Caco-2 (cell line): ENCODE results near the gene MAPK8IP3. TPM values are rescaled to one million over a fixed set of nuclear protein-coding genes. Genes with fewer than 3 reads are reported as not detected.
A peak's percentile ranks its signal among the peaks of the same experiment; 100 is the strongest.

Experiments used
- BruUV-seq: library from RNA; stranded (reverse); fragments of 400-500 nt; replicated peaks from 2 replicates; lab custom pipeline; 2021; lab: Mats Ljungman, UMichigan
- CTCF ChIA-PET: fragments of 300-600 bp; sonication (Branson Sonifier 250); formaldehyde crosslinking; loops from one replicate; lab custom pipeline; 2022; ENCODE audit warnings: antibody characterized with exemption; lab: Charles Lee
- POLR2A ChIA-PET: fragments of 300-600 bp; sonication (Branson Sonifier 250); formaldehyde crosslinking; loops from one replicate; lab custom pipeline; 2022; ENCODE audit warnings: antibody characterized with exemption; lab: Charles Lee
- DNase-seq, 2 experiments: peaks; one replicate each; pipeline versions ENCODE4 v3.0.0 to v3.0.0-alpha.2; 2020 to 2022
- H3K27me3 ChIP-seq: replicated peaks from 2 replicates; pipeline ENCODE4 v1.6.0; 2011; ENCODE audit warnings: low read length; ENCODE audit not compliant: control insufficient read depth, insufficient read depth
- H3K36me3 ChIP-seq: 2 replicates; pipeline ENCODE4 v1.5.1; 2011; ENCODE audit warnings: low read length; ENCODE audit not compliant: control insufficient read depth, insufficient read depth
- H3K4me1 ChIP-seq: fragments of 250-450 bp; sonication (Bioruptor Pico); 2 replicates; pipeline ENCODE4 v1.5.1; 2020; ENCODE audit warnings: mild to moderate bottlenecking
- H3K4me3 ChIP-seq: 2 replicates; pipeline ENCODE4 v1.5.1; 2011; ENCODE audit warnings: low read depth, mild to moderate bottlenecking, control low read depth, low read length
- H3K9me3 ChIP-seq: fragments of 250-450 bp; sonication (Bioruptor Pico); 2 replicates; pipeline ENCODE4 v1.5.1; 2020; ENCODE audit warnings: mild to moderate bottlenecking, moderate library complexity
- H3K27ac Mint-ChIP-seq: one replicate; pipeline ENCODE4 v1.8.0; 2022; ENCODE audit warnings: mixed read lengths; ENCODE audit not compliant: unreplicated experiment
- H3K27me3 Mint-ChIP-seq: one replicate; pipeline ENCODE4 v1.8.0; 2022; ENCODE audit warnings: mixed read lengths; ENCODE audit not compliant: insufficient read depth, unreplicated experiment
- H3K36me3 Mint-ChIP-seq: one replicate; pipeline ENCODE4 v1.8.0; 2022; ENCODE audit warnings: mild to moderate bottlenecking, mixed read lengths; ENCODE audit not compliant: insufficient read depth, unreplicated experiment
- H3K4me1 Mint-ChIP-seq: one replicate; pipeline ENCODE4 v1.8.0; 2022; ENCODE audit warnings: low read depth, mixed read lengths; ENCODE audit not compliant: unreplicated experiment
- H3K4me3 Mint-ChIP-seq: one replicate; pipeline ENCODE4 v1.8.0; 2022; ENCODE audit warnings: mild to moderate bottlenecking, moderate library complexity, mixed read lengths; ENCODE audit not compliant: unreplicated experiment
- H3K9me3 Mint-ChIP-seq: one replicate; pipeline ENCODE4 v1.8.0; 2022; ENCODE audit warnings: mixed read lengths; ENCODE audit not compliant: unreplicated experiment
- intact Hi-C: fragments of 100-400 bp; cut with micrococcal nuclease; formaldehyde crosslinking; loops from one replicate; pipeline ENCODE4 v1.10.0; 2022; ENCODE audit not compliant: unreplicated experiment
- total RNA-seq: library from RNA; stranded (reverse); gene quantifications from 2 replicates; pipeline ENCODE4 v1.2.3, GENCODE V29; 2022
- TF ChIP-seq, protein P1 (sequence below), 2 experiments: fragments of 200-600 bp in 1 of 2; IDR thresholded peaks; 1 replicate in 1 of 2; 2 replicates in 1 of 2; pipeline versions ENCODE4 v1.5.1 to v1.8.0; 2011 to 2022; ENCODE audit warnings: antibody characterized with exemption in 1 of 2, control low read depth in 1 of 2, inconsistent platforms in 1 of 2, low read depth in 1 of 2, low read length in 1 of 2, mild to moderate bottlenecking in 1 of 2, moderate library complexity in 1 of 2; ENCODE audit not compliant: insufficient read depth in 1 of 2, severe bottlenecking in 1 of 2, unreplicated experiment in 1 of 2

The MAPK8IP3 gene
- total RNA-seq, 1 experiment from 2014 or later, result 60.5 TPM

DNA sequence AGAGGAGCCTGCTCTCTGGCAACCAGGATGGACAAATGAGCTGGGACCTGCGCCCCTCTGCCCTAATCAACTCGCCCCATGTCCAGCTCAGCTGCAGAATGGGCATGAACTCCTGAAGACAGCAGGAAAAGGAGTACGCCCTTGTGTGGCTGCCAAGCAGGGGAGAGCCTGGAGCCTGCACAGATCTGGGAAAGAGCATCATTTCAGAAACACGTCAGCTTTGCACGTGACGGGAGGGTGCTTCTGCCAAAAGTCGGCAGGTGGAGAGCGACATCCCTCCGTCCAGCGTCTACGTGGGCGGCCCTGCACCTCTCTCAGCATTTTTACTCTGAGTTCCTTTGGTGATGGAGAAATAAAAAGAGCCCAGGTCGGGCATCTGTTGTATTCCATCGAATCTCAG is 46.9 kb downstream of the MAPK8IP3 start:
- Mint-ChIP-seq H3K9me3 (no peaks in the 10 kb centered on the region), H3K36me3 (peaks cover 28% of the 10 kb centered on the region), H3K27ac (no peak overlapping the region), H3K27me3 (no peaks in the 10 kb centered on the region), H3K4me1 (peaks cover 6% of the 10 kb centered on the region), H3K4me3 (no peak overlapping the region)
- H3K27me3 ChIP-seq, result no peaks in the 10 kb centered on the region
- POLR2A ChIA-PET, result no interaction called here
- no peaks in the 10 kb centered on the region for H3K36me3 ChIP-seq
- no peak for DNase-seq
- BruUV-seq, result no TSS peak
- H3K4me3 ChIP-seq, result no peak overlapping the region
- no peaks in the 10 kb centered on the region for H3K9me3 ChIP-seq
- H3K4me1 ChIP-seq, result peaks cover 10% of the 10 kb centered on the region
- TF ChIP-seq, protein P1, sequence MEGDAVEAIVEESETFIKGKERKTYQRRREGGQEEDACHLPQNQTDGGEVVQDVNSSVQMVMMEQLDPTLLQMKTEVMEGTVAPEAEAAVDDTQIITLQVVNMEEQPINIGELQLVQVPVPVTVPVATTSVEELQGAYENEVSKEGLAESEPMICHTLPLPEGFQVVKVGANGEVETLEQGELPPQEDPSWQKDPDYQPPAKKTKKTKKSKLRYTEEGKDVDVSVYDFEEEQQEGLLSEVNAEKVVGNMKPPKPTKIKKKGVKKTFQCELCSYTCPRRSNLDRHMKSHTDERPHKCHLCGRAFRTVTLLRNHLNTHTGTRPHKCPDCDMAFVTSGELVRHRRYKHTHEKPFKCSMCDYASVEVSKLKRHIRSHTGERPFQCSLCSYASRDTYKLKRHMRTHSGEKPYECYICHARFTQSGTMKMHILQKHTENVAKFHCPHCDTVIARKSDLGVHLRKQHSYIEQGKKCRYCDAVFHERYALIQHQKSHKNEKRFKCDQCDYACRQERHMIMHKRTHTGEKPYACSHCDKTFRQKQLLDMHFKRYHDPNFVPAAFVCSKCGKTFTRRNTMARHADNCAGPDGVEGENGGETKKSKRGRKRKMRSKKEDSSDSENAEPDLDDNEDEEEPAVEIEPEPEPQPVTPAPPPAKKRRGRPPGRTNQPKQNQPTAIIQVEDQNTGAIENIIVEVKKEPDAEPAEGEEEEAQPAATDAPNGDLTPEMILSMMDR (IDR thresholded peaks at IDR 0.05; ENCODE audit: insufficient read depth in 1 of 2, low read depth in 1 of 2, low read length in 1 of 2, severe bottlenecking in 1 of 2, unreplicated experiment in 1 of 2), result no peak
- intact Hi-C loops, result no loop called here
- CTCF ChIA-PET, result interaction anchor here (0.7 kb wide), 1 partner anchor 62 kb away, joined by 4 read pairs; no protein-coding TSS in a partner anchor

DNA sequence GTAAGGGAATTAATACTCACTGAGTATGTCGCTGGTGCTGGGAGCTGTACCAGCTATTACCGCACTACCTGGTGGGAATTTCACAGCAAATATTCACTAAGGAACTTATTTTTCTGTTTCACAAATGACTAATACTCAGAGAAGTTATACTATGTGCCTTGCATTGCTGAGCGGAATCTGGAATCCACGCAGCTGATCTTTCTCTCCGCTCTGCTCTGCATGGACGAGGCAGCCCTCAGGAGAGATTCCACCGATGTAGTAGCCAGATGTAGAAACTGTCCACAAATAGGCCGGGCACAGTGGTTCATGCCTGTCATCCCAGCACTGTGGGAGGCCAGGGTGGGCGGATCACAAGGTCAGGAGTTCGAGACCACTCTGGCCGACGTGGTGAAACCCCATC is 48.2 kb downstream of the MAPK8IP3 start:
- ChIA-PET CTCF (no interaction called here), POLR2A (no interaction called here)
- H3K27me3 Mint-ChIP-seq, result no peaks in the 10 kb centered on the region

DNA sequence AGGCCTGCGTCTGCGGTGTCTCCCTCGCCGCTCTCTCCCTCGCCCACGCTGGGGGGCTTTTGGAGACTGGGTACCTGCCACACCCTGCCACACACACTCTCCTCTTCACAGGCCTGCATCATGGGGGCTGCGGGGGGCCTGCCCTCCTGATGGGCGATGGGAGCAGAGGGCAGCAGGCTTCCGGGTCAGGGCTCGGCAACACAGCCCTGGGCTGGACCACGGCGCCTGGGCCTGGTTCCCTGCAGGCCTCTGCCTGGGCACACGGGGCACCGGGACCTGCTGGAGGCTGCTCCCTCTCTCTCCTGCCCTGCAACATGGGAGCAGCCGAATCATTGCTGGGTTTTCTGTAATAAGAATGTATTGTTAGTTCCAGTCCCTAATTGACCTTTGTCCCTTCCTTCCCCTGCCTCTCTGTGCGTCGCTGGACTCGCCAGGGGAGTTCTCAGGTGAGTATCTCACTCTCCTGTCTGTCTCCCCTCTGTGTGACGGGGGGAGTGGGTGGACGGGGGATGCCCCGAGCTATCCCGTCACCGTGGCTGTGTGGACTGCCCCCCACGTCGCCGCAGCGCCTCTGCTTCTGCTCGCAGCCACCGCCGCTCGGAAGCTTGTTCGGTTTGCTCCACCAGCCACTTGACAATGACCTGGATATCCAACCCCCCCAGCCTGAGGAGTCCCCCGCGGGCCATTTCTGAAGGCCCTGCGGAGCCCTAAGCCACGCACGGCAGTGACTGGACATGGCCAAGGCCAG is 51.9 kb downstream of the MAPK8IP3 start:
- no TSS peak for BruUV-seq
- no peak overlapping the region for H3K4me3 Mint-ChIP-seq
- TF ChIP-seq, protein P1 (IDR thresholded peaks at IDR 0.05; ENCODE audit: insufficient read depth in 1 of 2, low read depth in 1 of 2, low read length in 1 of 2, severe bottlenecking in 1 of 2, unreplicated experiment in 1 of 2), result no peak
- peaks cover 7% of the 10 kb centered on the region for H3K4me1 Mint-ChIP-seq
- POLR2A ChIA-PET, result no interaction called here
- H3K27me3 ChIP-seq, result no peaks in the 10 kb centered on the region
- no peaks in the 10 kb centered on the region for H3K27me3 Mint-ChIP-seq
- H3K36me3 Mint-ChIP-seq, result peaks cover 33% of the 10 kb centered on the region
- intact Hi-C loops, result no loop called here
- no peaks in the 10 kb centered on the region for H3K36me3 ChIP-seq
- no peak overlapping the region for H3K4me3 ChIP-seq
- H3K27ac Mint-ChIP-seq, result peak overlapping the region; percentile 77
- H3K4me1 ChIP-seq, result peaks cover 16% of the 10 kb centered on the region
- no peaks in the 10 kb centered on the region for H3K9me3 ChIP-seq
- H3K9me3 Mint-ChIP-seq, result no peaks in the 10 kb centered on the region
- CTCF ChIA-PET, result no interaction called here
- peak in 1 of 2 experiments; percentile 53 for DNase-seq

More for the DNA sequence above, 48.2 kb downstream of the MAPK8IP3 start:
- H3K36me3 ChIP-seq, result no peaks in the 10 kb centered on the region
- H3K4me3 Mint-ChIP-seq, result no peak overlapping the region
- TF ChIP-seq, protein P1 (IDR thresholded peaks at IDR 0.05; ENCODE audit: insufficient read depth in 1 of 2, low read depth in 1 of 2, low read length in 1 of 2, severe bottlenecking in 1 of 2, unreplicated experiment in 1 of 2), result no peak
- H3K27ac Mint-ChIP-seq, result no peak overlapping the region
- no TSS peak for BruUV-seq
- H3K9me3 Mint-ChIP-seq, result no peaks in the 10 kb centered on the region
- H3K36me3 Mint-ChIP-seq, result peaks cover 25% of the 10 kb centered on the region
- no peak overlapping the region for H3K4me3 ChIP-seq
- H3K4me1 Mint-ChIP-seq, result peaks cover 7% of the 10 kb centered on the region
- H3K9me3 ChIP-seq, result no peaks in the 10 kb centered on the region
- H3K27me3 ChIP-seq, result no peaks in the 10 kb centered on the region
- peaks cover 16% of the 10 kb centered on the region for H3K4me1 ChIP-seq
- intact Hi-C loops, result no loop called here
- DNase-seq, result no peak
